DOHH2 (cell line): ENCODE results near the gene BRAF.
"Not testable (repeated sequence)": the region's sequence is repeated elsewhere in the genome, so short reads cannot be mapped to it uniquely, and the experiment has no call there.

Source experiments
- H3F3A ChIP-seq: fragments of 200-600 bp; sonication (generic), shearing (Covaris generic); 2 replicates; pipeline ENCODE4 v1.6.0; 2016; ENCODE audit warnings: antibody characterized with exemption, mild to moderate bottlenecking; ENCODE audit not compliant: control insufficient read depth, insufficient read depth
- H3K27ac ChIP-seq: fragments of 200-600 bp; sonication (generic); 2 replicates; pipeline ENCODE4 v1.5.1; 2014; ENCODE audit warnings: low read depth, mild to moderate bottlenecking, low read length, moderate library complexity
- H3K27me3 ChIP-seq: fragments of 200-600 bp; sonication (generic); 2 replicates; pipeline ENCODE4 v1.6.1; 2014; ENCODE audit warnings: mild to moderate bottlenecking, low read length, mixed read lengths; ENCODE audit not compliant: control insufficient read depth
- H3K36me3 ChIP-seq: fragments of 200-600 bp; sonication (generic); 2 replicates; pipeline ENCODE4 v1.6.1; 2014; ENCODE audit warnings: mild to moderate bottlenecking, low read length, moderate library complexity, mixed read lengths; ENCODE audit not compliant: control insufficient read depth
- H3K4me1 ChIP-seq: fragments of 200-600 bp; sonication (generic); 2 replicates; pipeline ENCODE4 v1.6.1; 2014; ENCODE audit warnings: mild to moderate bottlenecking, low read length, mixed read lengths; ENCODE audit not compliant: control insufficient read depth
- H3K4me2 ChIP-seq: fragments of 200-600 bp; sonication (generic); 2 replicates; pipeline ENCODE4 v1.6.0; 2014; ENCODE audit warnings: mild to moderate bottlenecking, low read length, moderate library complexity
- H3K4me3 ChIP-seq: fragments of 200-600 bp; sonication (generic); 2 replicates; pipeline ENCODE4 v1.5.1; 2014; ENCODE audit warnings: mild to moderate bottlenecking, low read length, mixed read lengths
- H3K79me2 ChIP-seq: fragments of 200-600 bp; sonication (generic); 2 replicates; pipeline ENCODE4 v1.6.1; 2014; ENCODE audit warnings: mild to moderate bottlenecking, low read length, mixed read lengths; ENCODE audit not compliant: control insufficient read depth
- H3K9me2 ChIP-seq: fragments of 200-600 bp; sonication (generic); replicated peaks from 2 replicates; pipeline ENCODE4 v1.6.1; 2014; ENCODE audit warnings: mild to moderate bottlenecking, low read length, mixed read lengths; ENCODE audit not compliant: control insufficient read depth
- H3K9me3 ChIP-seq: fragments of 200-600 bp; sonication (generic); 2 replicates; pipeline ENCODE4 v1.6.1; 2014; ENCODE audit warnings: antibody characterized with exemption, low read length, mixed read lengths; ENCODE audit not compliant: control insufficient read depth, insufficient read depth
- H4K20me1 ChIP-seq: fragments of 200-600 bp; sonication (generic); 2 replicates; pipeline ENCODE4 v1.6.0; 2014; ENCODE audit warnings: low read depth, mild to moderate bottlenecking, antibody characterized with exemption, low read length, moderate library complexity; ENCODE audit not compliant: control insufficient read depth, insufficient read depth
- CTCF ChIP-seq: fragments of 200-600 bp; sonication (generic); IDR thresholded peaks from one replicate; pipeline ENCODE4 v1.5.1; 2014; ENCODE audit warnings: antibody characterized with exemption, mild to moderate bottlenecking, low read depth, low read length; ENCODE audit not compliant: poor library complexity, severe bottlenecking
- EZH2phosphoT487 ChIP-seq: fragments of 200-600 bp; sonication (generic); IDR thresholded peaks from 2 replicates; pipeline ENCODE4 v1.6.1; 2017; ENCODE audit warnings: borderline replicate concordance, mild to moderate bottlenecking, antibody characterized with exemption, low read length, moderate library complexity, mixed read lengths

Gene BRAF

GRCh38 chr7:140767418-140767817, 157.3 kb downstream of the BRAF start:
- no peak overlapping the region for H3K4me3 ChIP-seq
- H3K79me2 ChIP-seq: no peaks in the 10 kb centered on the region
- peaks cover 7% of the 10 kb centered on the region for H3K36me3 ChIP-seq
- H3F3A ChIP-seq: no peaks in the 10 kb centered on the region
- no peaks in the 10 kb centered on the region for H3K9me3 ChIP-seq
- H3K27ac ChIP-seq: no peak overlapping the region
- no peaks in the 10 kb centered on the region for H3K4me1 ChIP-seq
- H3K4me2 ChIP-seq: no peak overlapping the region
- H4K20me1 ChIP-seq: no peaks in the 10 kb centered on the region
- no peaks in the 10 kb centered on the region for H3K27me3 ChIP-seq
- H3K9me2 ChIP-seq: no peaks in the 10 kb centered on the region
- no peak for TF ChIP-seq CTCF
- TF ChIP-seq EZH2phosphoT487: no peak

- not testable (repeated sequence) for H3K36me3 ChIP-seq, H3K27ac ChIP-seq, H3K4me1 ChIP-seq, H3K4me2 ChIP-seq, H3K79me2 ChIP-seq, H3K9me3 ChIP-seq, H3K27me3 ChIP-seq, H3F3A ChIP-seq, H3K4me3 ChIP-seq, H4K20me1 ChIP-seq, H3K9me2 ChIP-seq
These were observed 159.3 kb downstream of the BRAF start for GRCh38 chr7:140765441-140765840.

DNA sequence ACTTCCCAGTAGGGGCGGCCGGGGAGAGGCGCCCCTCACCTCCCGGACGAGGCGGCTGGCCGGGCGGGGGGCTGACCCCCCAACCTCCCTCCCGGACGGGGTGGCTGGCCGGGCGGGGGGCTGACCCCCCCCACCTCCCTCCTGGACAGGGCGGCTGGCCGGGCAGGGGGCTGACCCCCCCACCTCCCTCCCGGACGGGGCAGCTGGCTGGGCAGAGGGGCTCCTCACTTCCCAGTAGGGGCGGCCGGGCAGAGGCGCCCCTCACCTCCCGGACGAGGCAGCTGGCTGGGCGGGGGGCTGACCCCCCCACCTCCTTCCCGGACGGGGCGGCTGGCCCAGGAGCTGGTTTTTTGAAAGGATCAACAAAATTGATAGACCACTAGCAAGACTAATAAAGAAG, 161.6 kb downstream of the BRAF start:
- H3K9me3 ChIP-seq, H3K79me2 ChIP-seq, H3K27me3 ChIP-seq, H3K27ac ChIP-seq, H4K20me1 ChIP-seq, H3K36me3 ChIP-seq, H3K4me1 ChIP-seq, H3K4me2 ChIP-seq, H3K4me3 ChIP-seq, H3F3A ChIP-seq, H3K9me2 ChIP-seq: not testable (repeated sequence)

DNA sequence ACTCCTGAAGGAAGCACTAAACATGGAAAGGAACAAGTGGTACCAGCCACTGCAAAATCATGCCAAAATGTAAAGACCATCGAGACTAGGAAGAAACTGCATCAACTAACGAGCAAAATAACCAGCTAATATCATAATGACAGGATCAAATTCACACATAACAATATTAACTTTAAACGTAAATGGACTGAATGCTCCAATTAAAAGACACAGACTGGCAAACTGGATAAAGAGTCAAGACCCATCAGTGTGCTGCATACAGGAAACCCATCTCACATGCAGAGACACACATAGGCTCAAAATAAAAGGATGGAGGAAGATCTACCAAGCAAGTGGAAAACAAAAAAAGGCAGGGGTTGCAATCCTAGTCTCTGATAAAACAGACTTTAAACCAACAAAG, 163.4 kb downstream of the BRAF start:
- not testable (repeated sequence) for H3K9me3 ChIP-seq, H3K27ac ChIP-seq, H3K4me2 ChIP-seq, H3K4me1 ChIP-seq, H3K27me3 ChIP-seq, H3K9me2 ChIP-seq, H3K79me2 ChIP-seq, H4K20me1 ChIP-seq, H3F3A ChIP-seq, H3K4me3 ChIP-seq, H3K36me3 ChIP-seq

- no peaks in the 10 kb centered on the region for H3K9me2 ChIP-seq
- H3K36me3 ChIP-seq: peaks cover 7% of the 10 kb centered on the region; the same call in 1 of the 2 replicates
- no peak overlapping the region for H3K4me2 ChIP-seq
- H3K79me2 ChIP-seq: no peaks in the 10 kb centered on the region
- H3K27me3 ChIP-seq: no peaks in the 10 kb centered on the region
- TF ChIP-seq EZH2phosphoT487: no peak
- TF ChIP-seq CTCF: no peak
- H3K27ac ChIP-seq: no peak overlapping the region
- 0 out of 2 replicates have a peak, but pooled peaks cover 4% of the 10 kb centered on the region for H3K4me1 ChIP-seq
- no peaks in the 10 kb centered on the region for H3F3A ChIP-seq
- no peaks in the 10 kb centered on the region for H3K9me3 ChIP-seq
- no peak overlapping the region for H3K4me3 ChIP-seq
- H4K20me1 ChIP-seq: no peaks in the 10 kb centered on the region
These were observed 170.2 kb downstream of the BRAF start for GRCh38 chr7:140754506-140754905.
